HG02678 (cell line): ENCODE results near the gene IL17RB.

Experiments used
- ATAC-seq: cut with Tn5 transposase; IDR thresholded peaks from one replicate; pipeline ENCODE4 v1.9.1; 2021; ENCODE audit warnings: mild to moderate bottlenecking, moderate library complexity; ENCODE audit not compliant: unreplicated experiment

The IL17RB gene, protein sequence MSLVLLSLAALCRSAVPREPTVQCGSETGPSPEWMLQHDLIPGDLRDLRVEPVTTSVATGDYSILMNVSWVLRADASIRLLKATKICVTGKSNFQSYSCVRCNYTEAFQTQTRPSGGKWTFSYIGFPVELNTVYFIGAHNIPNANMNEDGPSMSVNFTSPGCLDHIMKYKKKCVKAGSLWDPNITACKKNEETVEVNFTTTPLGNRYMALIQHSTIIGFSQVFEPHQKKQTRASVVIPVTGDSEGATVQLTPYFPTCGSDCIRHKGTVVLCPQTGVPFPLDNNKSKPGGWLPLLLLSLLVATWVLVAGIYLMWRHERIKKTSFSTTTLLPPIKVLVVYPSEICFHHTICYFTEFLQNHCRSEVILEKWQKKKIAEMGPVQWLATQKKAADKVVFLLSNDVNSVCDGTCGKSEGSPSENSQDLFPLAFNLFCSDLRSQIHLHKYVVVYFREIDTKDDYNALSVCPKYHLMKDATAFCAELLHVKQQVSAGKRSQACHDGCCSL

DNA sequence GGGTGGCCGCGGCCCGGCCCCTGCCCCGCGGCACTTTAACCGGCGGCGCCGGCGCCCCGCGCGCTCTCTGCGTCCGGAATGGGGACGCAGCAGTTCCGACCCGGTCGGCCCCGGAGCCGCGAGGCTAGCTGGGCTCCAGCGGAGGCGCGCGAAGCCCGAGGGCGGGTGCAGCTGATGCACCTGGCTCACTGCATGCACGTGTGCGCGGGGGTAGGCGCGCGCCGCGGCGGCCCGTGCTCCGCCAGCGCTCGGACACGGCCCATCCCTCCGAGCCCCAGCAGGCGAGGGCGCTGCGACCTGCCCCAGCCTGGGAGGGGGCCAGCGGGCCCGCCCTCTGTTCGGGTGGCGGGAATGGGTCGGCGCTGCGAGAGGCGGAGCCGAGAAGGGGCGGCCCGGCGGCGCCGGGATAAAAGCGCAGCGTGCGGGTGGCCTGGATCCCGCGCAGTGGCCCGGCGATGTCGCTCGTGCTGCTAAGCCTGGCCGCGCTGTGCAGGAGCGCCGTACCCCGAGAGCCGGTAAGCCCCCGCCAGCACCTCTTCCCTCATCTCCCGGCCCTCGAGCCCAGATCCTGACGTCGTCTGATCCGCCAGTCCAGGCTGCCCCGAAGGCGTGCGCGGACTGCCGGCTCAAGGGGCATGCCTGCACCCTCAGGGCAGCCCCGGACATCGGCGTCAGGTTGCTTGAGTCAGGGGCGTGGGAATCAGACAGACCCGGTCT lies at the start of gene IL17RB, which contains the start of gene CHDH:
IL17RB (plus strand) TSS at position 435 of the 717 bp plus-strand sequence; CDS start at position 456, 21 bp downstream.
CHDH (minus strand) TSS at position 286 of the 717 bp plus-strand sequence. CDS start 22,411 bp downstream, outside the sequence.
- peak; percentile 53 for ATAC-seq

DNA sequence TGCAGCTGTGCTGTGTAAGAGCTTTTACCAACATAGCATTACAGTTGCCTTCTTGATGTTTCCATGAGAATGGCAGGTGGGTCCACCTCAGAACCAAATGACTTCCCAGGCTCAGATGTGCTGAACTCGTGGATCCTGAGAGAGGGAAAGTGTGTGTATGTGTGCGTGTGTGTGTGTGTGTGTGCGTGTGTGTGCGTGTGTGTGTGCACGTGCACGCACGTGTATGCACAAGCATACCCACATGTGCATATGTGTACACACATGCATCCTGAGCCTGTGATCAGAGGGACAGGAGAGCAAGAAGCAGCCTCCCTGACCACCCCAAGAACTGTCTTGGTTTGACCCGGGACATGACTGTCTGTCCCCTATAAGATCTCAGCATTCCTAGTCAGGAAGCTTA lies 48.2 kb upstream of the IL17RB start:
- no peak for ATAC-seq

DNA sequence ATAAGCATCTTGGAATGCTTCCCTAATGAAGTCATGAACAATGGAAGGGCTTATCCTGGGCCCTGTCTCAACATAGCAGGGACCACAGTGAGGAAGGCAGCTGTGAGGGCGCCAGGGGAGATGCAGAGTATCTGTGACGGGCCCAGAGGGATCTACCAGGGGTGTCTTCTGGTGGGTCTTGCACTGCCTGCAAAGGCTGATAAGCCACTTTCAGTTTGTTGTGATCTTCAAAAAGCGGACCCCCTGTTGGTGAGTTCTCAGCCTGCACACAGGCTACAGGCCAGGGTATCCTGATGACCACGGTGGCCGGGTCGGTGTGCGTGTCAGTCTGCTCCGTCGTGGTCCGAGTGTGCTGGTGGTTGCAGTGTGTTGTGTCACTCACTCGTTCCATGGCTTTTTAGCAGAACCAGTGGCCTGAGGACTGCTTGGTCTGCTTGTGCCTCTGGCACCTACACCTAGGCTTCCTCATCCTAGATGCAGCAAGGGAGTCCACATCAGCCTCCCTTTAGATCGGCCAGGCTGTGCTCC lies 47.0 kb upstream of the IL17RB start:
- no peak for ATAC-seq

DNA sequence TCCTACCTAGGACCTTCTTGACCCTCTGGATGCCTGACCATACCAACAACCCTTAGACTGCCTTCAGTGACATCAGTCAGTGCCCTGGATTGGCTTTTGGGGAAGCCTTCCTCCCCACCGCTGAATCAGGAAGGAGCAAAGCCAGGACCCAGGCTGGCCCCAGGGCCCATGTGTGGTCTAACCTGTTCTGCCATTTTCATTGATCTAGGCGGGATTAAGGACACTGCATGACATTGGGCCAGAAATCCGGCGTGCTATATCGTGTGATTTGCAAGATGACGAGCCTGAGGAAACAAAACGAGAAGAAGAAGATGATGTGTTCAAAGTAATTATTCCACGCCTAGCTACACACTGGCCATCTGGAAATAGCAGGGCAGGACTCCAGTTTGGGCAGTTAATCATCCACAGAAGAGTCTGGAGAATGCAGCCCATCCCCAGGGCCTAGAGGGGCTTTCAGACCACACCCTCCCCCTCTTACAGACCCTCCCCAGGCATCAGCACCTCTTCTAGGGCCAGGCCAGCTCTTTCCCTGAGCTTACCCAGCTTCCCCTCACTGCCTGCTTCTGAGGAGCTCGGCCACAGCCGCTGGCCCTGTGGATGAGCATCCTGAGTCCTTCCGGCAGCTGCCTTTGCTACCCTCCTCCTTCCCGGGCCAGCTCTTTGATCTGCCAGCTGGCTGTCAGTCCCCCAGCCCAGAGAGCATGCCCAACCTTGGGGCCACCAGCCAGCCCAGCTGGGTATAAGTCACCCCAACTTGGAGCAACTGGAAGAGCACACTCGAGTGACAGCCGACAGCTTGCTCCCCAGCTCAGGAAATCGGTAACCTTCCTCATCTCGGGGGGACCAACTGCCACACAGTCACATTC lies 46.1 kb upstream of the IL17RB start:
- no peak for ATAC-seq

DNA sequence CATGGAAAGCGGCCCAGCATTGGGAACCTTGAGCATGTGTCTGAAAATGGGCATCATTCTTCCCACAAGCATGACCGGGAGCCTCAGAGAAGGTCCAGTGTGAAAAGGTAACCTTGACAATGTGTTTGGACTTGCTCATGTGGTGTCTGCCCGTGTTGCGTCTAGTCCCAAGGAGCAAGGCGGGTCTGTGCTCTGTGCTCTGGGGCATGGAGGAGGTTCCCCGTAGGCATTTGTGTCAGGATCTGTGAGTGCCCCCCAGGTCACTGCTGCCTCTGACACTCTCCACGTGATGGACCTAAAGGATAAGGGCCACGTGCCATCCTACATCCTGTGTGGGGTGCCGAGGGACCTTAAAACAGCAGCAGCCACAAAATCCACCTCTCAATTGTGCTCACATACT lies 45.0 kb upstream of the IL17RB start:
- ATAC-seq: no peak

DNA sequence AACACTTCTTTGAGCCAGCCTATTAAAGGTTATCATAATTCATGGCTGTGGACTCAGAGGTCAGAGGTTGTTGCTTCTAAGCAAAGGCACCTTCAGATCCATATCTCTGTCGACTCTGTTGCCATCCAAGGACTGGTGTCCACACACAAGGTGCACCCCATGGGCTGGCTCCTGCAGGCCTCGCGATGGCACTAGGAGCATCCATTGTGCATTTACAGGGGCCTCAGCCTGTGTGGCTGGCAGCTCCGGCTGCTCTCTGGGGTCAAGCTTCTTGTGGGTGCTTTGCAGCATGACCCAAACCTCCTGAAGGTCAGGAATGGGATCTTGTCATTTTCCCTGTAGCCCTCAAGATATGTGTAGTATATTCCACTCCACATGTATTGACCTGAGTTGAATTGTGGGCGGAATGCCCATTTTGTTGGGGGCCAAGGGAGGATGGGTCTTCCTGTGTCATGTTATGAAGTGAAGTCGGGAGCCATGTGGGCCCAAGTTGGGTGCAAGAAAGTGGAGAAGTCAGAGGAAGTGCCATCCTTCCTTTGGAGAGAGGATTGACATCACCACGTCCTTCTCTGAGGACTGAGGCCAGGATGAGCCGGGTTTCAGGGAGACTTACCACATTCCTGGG lies 44.0 kb upstream of the IL17RB start:
- no peak for ATAC-seq

DNA sequence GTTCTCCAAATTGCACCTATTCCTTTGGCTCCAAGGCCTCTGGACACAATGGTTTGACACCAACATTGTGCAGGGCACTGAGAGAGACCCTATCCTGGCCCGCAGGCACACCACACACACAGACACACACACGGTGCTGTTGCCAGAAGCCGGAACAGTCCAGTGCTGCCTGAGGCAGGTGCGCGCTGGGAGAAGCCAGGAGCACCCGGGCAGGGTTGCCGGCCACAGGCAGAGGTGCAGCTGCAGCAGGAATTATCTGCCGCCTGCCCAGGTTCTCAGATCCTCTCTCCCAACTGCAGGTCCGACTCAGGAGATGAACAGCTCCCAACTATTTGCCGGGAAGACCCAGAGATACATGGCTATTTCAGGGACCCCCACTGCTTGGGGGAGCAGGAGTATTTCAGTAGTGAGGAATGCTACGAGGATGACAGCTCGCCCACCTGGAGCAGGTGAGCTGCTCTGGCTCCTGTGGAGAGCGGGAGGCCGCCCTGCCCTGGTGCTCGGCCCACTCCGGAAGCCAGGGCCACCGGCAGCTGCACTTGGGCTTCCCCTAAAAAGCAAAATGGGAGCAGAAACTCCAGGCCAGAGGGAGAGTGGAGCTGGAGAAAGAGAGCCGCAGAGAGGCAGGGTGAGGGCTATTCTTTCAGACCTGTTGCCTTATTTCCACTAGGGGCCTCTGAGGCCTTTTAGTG lies 43.1 kb upstream of the IL17RB start:
- ATAC-seq: no peak

DNA sequence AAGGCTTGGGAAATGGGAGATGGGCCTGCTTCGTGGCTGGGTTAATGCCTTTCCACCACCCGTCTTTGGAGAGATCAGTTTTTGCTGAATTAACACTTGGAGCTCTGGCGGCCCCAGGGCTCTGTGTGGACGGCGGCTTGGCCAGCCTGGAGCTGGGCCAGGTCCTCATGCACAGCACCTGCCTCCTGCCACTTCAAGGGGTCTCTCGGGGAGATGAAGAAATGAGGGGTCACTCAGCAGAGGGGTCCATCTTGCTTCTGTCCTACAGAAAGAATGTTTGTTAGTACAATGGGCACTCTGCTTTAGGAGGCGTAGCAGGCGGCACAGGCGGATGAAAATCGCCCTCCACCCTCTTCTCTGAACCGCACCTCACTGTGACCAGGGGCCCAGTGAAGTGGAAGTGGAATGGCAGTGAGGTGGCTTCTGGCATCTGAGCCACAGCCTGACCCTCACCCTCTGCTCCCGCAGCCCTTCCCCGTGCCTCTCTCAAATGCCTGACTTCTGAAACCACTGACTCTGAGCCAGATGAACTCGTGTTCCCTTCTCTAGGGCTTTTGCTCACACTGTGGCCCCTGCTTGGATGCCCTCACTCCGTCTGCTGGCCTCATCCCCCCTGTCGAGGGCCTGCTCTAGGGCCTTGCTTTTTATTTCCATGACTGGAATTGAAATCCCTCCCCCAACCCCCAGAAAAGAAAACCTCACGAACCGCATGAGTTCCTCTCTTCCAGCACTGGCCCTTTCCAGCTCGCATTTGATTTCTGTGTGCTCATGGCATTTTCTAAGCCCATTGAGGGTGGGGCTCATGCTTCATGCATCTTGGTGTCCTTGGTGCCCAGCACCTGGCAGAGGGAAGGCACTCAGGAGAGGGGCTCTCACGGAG lies 42.3 kb upstream of the IL17RB start:
- no peak for ATAC-seq

DNA sequence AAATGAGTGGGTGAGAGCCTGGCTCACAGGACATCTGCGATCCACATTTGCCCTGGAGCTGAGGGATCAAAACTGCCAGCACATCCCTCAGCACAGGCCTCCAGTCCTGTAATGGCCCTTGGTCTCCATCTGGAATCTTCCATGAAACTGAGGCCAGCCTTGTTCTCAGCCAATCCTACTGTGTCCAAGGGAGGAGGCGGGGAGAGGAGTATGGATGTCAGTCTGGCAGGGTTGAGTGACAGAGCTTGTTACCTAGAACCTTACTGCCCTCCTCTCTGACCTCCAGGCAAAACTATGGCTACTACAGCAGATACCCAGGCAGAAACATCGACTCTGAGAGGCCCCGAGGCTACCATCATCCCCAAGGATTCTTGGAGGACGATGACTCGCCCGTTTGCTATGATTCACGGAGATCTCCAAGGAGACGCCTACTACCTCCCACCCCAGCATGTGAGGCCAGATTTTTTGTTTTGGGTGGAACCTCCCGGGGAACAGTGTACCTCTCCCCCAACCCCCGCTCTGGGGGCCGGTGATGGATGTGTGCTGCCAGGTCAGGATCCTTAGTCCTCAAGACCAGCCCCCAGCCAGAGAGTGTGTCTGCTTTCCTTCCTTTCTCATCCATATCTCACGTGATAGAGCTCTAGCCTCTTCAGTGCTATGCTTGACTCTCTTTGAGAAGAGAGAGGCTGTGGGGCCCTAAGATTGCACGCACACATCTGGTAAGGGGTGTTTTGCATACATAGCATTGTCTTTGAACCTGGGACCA lies 41.5 kb upstream of the IL17RB start:
- peak; percentile 82 for ATAC-seq

DNA sequence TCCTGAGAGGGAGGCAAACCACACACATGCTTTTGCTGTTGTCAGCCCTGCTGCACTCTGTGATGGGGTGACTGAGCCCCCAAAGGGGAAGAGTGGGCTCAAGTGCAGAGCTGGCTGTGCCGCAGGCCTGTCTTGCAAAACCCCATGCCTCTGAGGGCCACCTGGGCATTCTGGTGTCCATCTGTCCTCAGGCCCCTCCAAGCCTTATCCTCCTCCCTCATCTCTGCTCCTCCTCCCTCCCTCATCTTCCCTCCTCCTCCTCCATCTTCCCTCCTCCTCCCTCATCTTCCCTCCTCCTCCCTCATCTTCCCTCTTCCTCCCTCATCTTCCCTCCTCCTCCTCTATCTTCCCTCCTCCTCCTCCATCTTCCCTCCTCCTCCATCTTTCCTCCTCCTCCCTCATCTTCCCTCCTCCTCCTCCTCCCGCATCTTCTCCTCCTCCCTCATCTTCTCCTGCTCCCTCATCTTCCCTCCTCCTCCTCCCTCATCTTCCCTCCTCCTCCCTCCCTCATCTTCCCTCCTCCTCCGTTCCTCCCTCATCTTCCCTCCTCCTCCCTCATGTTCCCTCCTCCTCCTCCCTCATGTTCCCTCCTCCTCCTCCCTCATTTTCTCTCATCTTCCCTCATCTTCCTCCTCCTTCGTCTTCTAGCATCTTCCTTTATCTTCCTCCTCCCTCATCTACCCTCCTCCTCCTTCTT lies 40.8 kb upstream of the IL17RB start:
- ATAC-seq: no peak

DNA sequence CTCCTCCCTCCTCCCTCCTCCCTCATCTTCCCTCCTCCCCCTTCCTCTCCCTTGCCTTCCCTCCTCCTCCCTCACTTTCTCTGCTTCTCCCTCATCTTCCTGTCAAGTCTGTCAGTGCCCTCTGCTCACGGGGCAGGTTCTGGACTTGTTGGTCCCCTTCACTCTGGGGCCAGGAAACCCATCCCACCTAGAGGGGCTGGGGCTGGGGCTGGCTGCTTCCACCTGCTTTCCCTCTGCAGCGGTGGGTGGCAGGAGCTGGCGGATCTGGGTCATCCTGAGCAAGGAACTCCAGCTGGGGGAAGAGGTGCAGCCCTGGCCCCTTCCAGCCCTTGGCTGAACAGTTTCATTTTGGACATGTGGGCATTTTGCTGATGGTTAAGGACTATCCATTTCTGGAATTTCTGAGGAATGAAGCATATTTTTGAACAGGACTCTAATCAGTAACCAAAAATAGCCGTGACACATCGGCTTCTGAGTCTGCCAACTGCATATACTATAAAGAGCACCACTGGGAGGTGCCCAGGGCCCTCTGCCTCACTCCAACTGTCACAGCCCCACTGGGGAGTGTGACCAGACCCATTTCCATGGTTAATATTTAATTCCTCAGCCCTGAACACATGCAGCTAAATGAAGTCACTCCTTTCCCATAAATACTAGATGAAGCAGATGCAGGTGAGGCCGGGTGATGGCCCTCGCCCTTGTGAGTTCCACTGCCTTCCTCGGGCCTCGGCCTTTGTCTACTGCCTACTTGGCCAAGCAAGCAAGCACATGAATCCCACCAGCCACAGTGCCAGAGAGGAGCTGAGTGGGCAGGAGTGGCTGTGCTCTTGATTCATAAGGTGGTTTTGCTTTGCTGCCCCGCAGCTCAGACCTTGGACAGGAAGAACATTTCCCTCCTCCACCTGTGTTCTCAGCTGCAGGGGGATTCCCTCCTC lies 39.9 kb upstream of the IL17RB start:
- ATAC-seq: peak; percentile 54

DNA sequence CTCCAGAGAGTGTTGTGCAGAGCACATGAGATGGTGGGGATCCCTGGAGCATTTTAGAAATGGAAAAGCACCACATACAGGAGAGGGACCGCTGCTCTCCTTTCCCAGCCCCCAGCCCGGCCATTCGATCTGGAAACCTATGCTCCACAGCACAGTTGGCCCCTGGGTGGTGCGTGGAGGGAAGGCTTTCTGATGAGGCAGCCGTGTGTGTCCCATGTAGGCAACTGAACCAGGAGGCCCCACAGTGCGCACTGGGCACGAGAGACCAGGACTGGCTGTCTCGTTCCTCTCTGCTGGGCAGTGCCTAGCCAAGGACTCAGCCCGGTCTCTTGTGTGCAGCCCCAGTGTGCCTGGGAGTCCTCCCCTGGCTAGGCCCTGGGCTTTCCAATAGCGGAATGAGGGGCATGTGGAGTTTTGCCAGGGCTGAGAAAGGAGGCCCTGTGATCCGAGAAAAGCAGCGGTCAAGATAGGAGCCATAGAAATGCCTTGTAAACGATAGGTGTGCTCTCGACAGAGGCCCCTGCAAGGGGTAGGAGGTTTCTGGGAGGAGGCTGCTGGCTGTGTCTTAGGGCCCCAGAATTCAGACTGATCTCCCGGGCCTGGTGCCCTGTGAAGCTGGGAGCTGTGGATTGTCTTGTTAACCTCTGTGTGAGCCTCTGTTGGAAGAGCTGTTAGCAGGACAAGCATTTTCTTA lies 39.1 kb upstream of the IL17RB start:
- ATAC-seq: peak; percentile 3

DNA sequence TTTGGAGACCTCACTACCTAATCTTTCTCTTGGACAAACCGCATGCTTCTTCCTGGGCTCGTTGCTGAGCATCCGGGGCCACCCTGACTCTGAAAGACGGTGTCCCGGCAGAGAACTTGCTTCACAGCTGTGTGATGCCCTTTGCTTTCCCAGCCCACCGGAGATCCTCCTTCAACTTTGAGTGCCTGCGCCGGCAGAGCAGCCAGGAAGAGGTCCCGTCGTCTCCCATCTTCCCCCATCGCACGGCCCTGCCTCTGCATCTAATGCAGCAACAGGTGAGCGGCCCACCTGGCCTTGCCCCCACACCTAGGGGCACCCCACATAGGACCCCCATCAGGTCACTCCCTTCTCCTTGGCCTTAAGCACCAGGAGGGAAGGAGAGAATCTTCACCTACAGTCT lies 37.9 kb upstream of the IL17RB start:
- ATAC-seq: no peak

DNA sequence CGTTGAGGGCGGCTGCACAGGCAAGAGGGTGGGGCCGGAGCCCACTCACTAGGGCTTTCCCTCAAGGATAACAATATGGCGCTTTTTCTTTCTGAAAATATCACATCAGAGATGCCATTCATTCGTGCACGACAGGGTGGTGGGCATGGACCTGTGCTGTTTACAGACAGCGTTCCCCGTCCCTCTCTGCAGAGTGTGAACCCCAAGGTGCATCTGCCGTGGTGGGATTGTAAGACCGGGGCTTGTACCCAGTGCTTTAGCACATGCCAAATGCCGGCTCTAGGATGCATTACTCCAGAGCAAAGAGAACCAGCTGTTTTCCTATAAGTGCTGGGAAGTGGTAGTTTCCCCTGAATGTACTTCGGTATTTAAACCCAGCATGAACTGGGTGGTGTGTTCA lies 37.1 kb upstream of the IL17RB start:
- no peak for ATAC-seq

DNA sequence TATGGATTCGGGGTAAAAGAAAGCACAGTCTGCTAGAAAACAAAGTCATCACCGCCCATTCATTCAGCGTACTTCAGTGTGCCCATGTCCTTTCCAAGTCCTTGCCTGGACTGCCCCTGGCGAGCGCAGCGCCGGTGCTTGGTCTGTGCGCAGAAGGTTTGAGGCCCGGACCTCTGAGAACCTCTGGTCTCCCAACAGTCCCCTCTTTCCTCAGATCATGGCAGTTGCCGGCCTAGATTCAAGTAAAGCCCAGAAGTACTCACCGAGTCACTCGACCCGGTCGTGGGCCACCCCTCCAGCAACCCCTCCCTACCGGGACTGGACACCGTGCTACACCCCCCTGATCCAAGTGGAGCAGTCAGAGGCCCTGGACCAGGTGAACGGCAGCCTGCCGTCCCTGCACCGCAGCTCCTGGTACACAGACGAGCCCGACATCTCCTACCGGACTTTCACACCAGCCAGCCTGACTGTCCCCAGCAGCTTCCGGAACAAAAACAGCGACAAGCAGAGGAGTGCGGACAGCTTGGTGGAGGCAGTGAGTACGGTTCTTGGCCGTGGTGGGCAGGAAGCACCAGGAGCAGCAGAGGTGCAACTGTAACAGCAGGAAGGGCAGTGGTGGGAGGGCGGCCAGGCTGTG lies 36.5 kb upstream of the IL17RB start:
- no peak for ATAC-seq
